NB4 (cell line): ENCODE results near the gene VPS36.

ENCODE experiments used
- CTCF ChIP-seq: IDR thresholded peaks from one replicate; pipeline ENCODE4 v1.5.1; 2012; ENCODE audit warnings: low read depth, low read length
- MAX ChIP-seq: IDR thresholded peaks from 2 replicates; pipeline ENCODE4 v1.6.1; 2011; ENCODE audit warnings: low read depth, low read length
- MYC ChIP-seq: IDR thresholded peaks from 2 replicates; pipeline ENCODE4 v1.6.1; 2011; ENCODE audit warnings: low read depth, low read length

- TF ChIP-seq CTCF, result no peak
- no peak for TF ChIP-seq MYC
- TF ChIP-seq MAX, result no peak
These were observed 836 bp upstream of the VPS36 start for GRCh38 chr13:52451135-52451804.
